Activated CD4-positive, alpha-beta memory T cell treated with anti-CD3 and anti-CD28 coated beads, Interleukin-2, amount 10 ng/mL, durations not matched to agents 7 days and 5 days (primary cell): ENCODE measurements around the gene MGAT3. TPM values are rescaled to one million over a fixed set of nuclear protein-coding genes. Genes with fewer than 3 reads are reported as not detected.

ENCODE experiments used
- CTCF ChIA-PET: fragments of 350-600 bp; sonication (Branson Sonifier 250); formaldehyde crosslinking; loops from one replicate; lab custom pipeline; 2021; ENCODE audit warnings: antibody characterized with exemption, inconsistent platforms; lab: Charles Lee
- POLR2A ChIA-PET: fragments of 350-600 bp; sonication (Branson Sonifier 250); formaldehyde crosslinking; loops from one replicate; lab custom pipeline; 2021; ENCODE audit warnings: antibody characterized with exemption; lab: Charles Lee
- DNase-seq: peaks from one replicate; pipeline ENCODE4 v3.0.0-alpha.2; 2020
- H3K27ac Mint-ChIP-seq: one replicate; pipeline ENCODE4 v1.8.0; 2021; ENCODE audit warnings: mild to moderate bottlenecking, mixed read lengths
- H3K27me3 Mint-ChIP-seq: one replicate; pipeline ENCODE4 v1.8.0; 2021; ENCODE audit warnings: mixed read lengths
- H3K36me3 Mint-ChIP-seq: one replicate; pipeline ENCODE4 v1.8.0; 2021; ENCODE audit warnings: low read depth, mixed read lengths
- H3K4me1 Mint-ChIP-seq: one replicate; pipeline ENCODE4 v1.8.0; 2021; ENCODE audit warnings: mixed read lengths
- H3K4me3 Mint-ChIP-seq: one replicate; pipeline ENCODE4 v1.8.0; 2021; ENCODE audit warnings: mild to moderate bottlenecking, mixed read lengths
- H3K9me3 Mint-ChIP-seq: one replicate; pipeline ENCODE4 v1.8.0; 2021; ENCODE audit warnings: mixed read lengths
- total RNA-seq, 2 experiments: library from RNA; stranded (reverse); gene quantifications; one replicate each; pipeline ENCODE4 v1.2.3, GENCODE V29; 2021

The MGAT3 gene
- total RNA-seq, 2 experiments from 2014 or later = 0.55 to 0.83 TPM

DNA sequence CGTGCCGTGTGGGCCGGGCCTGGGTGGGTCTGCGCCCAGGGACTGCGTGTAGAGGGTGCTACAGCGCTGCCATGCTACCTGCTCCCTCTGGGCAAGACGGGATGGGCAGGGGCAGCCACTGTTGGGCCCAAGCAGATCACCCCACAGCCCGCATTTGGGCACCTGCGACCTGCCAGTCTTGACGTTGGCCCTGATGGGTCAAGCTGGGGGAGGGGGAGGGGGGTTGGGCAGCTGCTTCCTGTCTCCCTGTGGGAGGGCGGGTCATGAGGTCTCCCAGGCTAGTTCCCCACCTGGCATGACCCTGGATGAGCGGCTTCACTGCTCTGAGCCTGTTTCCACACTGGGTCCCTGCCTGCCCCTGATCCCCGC, 78.5 kb downstream of the MGAT3 start:
- CTCF ChIA-PET = interaction anchor here (0.6 to 6.2 kb wide), 15 partner anchors 9 to 812 kb away, joined by 3 to 90 read pairs (median 5); no protein-coding TSS in a partner anchor
- no peak for DNase-seq
- peaks cover 19% of the 10 kb centered on the region for H3K36me3 Mint-ChIP-seq
- no peak overlapping the region for H3K27ac Mint-ChIP-seq
- H3K27me3 Mint-ChIP-seq = peaks cover 3% of the 10 kb centered on the region
- H3K4me3 Mint-ChIP-seq = no peak overlapping the region
- H3K4me1 Mint-ChIP-seq = peaks cover 30% of the 10 kb centered on the region
- POLR2A ChIA-PET = interaction anchor here (0.9 to 2.9 kb wide), 10 partner anchors 9 to 509 kb away, joined by 3 to 13 read pairs (median 4); partner anchors contain the start of genes ATF4 and RPL3
- no peaks in the 10 kb centered on the region for H3K9me3 Mint-ChIP-seq

- CTCF ChIA-PET = interaction anchor here (1.6 to 6.2 kb wide), 5 partner anchors 8 to 502 kb away, joined by 4 to 90 read pairs (median 17); no protein-coding TSS in a partner anchor
- Mint-ChIP-seq H3K4me3 (no peak overlapping the region), H3K9me3 (no peaks in the 10 kb centered on the region)
Observed at GRCh38 chr22:39535831-39536449, 79.1 kb downstream of the MGAT3 start.

DNA sequence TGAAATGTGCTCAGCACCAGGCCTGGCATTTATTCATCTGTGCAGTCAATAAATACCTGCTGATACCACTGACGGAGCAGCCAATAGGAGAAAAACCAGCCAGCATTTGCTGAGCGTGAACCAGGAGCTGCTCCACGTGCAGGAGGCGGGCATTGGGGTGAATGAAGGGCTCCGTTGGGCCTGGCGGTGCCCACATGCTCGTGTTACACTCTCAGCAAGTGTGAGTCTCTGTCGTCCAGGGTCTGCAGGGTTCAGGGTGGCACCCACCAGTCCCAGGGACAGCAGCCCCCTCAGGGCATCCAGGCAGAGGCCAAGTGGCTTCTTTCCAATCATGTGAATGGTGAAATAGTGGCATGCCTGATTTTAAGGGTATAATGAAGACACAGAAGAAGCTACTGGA, 79.9 kb downstream of the MGAT3 start:
- peaks cover 3% of the 10 kb centered on the region for H3K27me3 Mint-ChIP-seq
- H3K4me3 Mint-ChIP-seq = no peak overlapping the region
- no peak overlapping the region for H3K27ac Mint-ChIP-seq
- H3K4me1 Mint-ChIP-seq = peaks cover 17% of the 10 kb centered on the region
- CTCF ChIA-PET = interaction anchor here (1.8 to 6.2 kb wide), 2 partner anchors 335 to 488 kb away, joined by 4 to 90 read pairs; no protein-coding TSS in a partner anchor
- POLR2A ChIA-PET = interaction anchor here (1.2 to 1.7 kb wide), 3 partner anchors 9 to 488 kb away, joined by 3 to 5 read pairs (median 5); partner anchors contain the start of gene RPL3
- H3K9me3 Mint-ChIP-seq = no peaks in the 10 kb centered on the region
- DNase-seq = no peak
- H3K36me3 Mint-ChIP-seq = peaks cover 7% of the 10 kb centered on the region

More at GRCh38 chr22:39535831-39536449, 79.1 kb downstream of the MGAT3 start:
- Mint-ChIP-seq H3K27ac (no peak overlapping the region), H3K36me3 (peaks cover 13% of the 10 kb centered on the region), H3K4me1 (peaks cover 24% of the 10 kb centered on the region), H3K27me3 (peaks cover 3% of the 10 kb centered on the region)
- no peak for DNase-seq
- POLR2A ChIA-PET = interaction anchor here (0.9 to 2.9 kb wide), 7 partner anchors 10 to 508 kb away, joined by 3 to 13 read pairs (median 4); partner anchors contain the start of gene RPL3

GRCh38 chr22:39537975-39538374, 81.2 kb downstream of the MGAT3 start:
- Mint-ChIP-seq H3K36me3 (no peaks in the 10 kb centered on the region), H3K9me3 (no peaks in the 10 kb centered on the region), H3K4me3 (no peak overlapping the region), H3K27ac (no peak overlapping the region), H3K27me3 (peaks cover 4% of the 10 kb centered on the region), H3K4me1 (peaks cover 10% of the 10 kb centered on the region)
- DNase-seq = no peak
- ChIA-PET CTCF (interaction anchor here (1.6 to 6.2 kb wide), 2 partner anchors 487 to 499 kb away, joined by 5 to 90 read pairs; no protein-coding TSS in a partner anchor), POLR2A (interaction anchor here (1.9 kb wide), 1 partner anchor 18 kb away, joined by 5 read pairs; the partner anchor contains the start of gene ATF4)

Other genes starting within 250 kb of the MGAT3 start
- 1 to 10 TPM; 6.4 to 6.5 TPM for gene PDGFB, start 212.0 kb upstream of the MGAT3 start, total RNA-seq
- gene RPL3, start 137.4 kb upstream of the MGAT3 start, total RNA-seq = 1,000 to 10,000 TPM; 1,526 to 1,529 TPM
- under 1 TPM in 1 of 2 experiments, not detected in 1; 0.15 TPM for gene SYNGR1, start 107.0 kb upstream of the MGAT3 start, total RNA-seq
- gene TAB1, start 57.2 kb upstream of the MGAT3 start, total RNA-seq = 10 to 100 TPM; 25.0 to 27.5 TPM
- gene MIEF1, start 45.3 kb downstream of the MGAT3 start, total RNA-seq = 10 to 100 TPM; 32.4 to 32.6 TPM
- gene ATF4, start 63.5 kb downstream of the MGAT3 start, total RNA-seq = 100 to 1,000 TPM; 456 to 460 TPM
- 10 to 100 TPM; 54.3 to 60.7 TPM for gene RPS19BP1, start 75.7 kb downstream of the MGAT3 start, total RNA-seq
- 1 to 10 TPM; 8.7 to 8.8 TPM for gene CACNA1I, start 113.7 kb downstream of the MGAT3 start, total RNA-seq